Activated CD4-positive, alpha-beta T cell treated with anti-CD3 and anti-CD28 coated beads for 36 hours (primary cell): ENCODE data around the gene RUNX3. TPM values are rescaled to one million over a fixed set of nuclear protein-coding genes. Genes with fewer than 3 reads are reported as not detected.
"Not testable (repeated sequence)": the region's sequence is repeated elsewhere in the genome, so short reads cannot be mapped to it uniquely, and the experiment has no call there.

Source experiments
- ATAC-seq: fragments of 200-7000 bp; cut with Tn5 transposase; one replicate; pipeline ENCODE4 v1.10.0; 2021; ENCODE audit warnings: mild to moderate bottlenecking, moderate library complexity
- CTCF ChIA-PET: fragments of 350-600 bp; sonication (Branson Sonifier 250); formaldehyde crosslinking; loops from one replicate; lab custom pipeline; 2021; ENCODE audit warnings: antibody characterized with exemption; lab: Charles Lee
- POLR2A ChIA-PET: fragments of 350-600 bp; sonication (Branson Sonifier 250); formaldehyde crosslinking; loops from one replicate; lab custom pipeline; 2021; ENCODE audit warnings: antibody characterized with exemption, inconsistent platforms; lab: Charles Lee
- DNase-seq: peaks from one replicate; pipeline ENCODE4 v3.0.0-alpha.2; 2020
- H3K27ac Mint-ChIP-seq: one replicate; pipeline ENCODE4 v1.8.0; 2021; ENCODE audit warnings: mixed read lengths
- H3K27me3 Mint-ChIP-seq: one replicate; pipeline ENCODE4 v1.8.0; 2021; ENCODE audit warnings: mixed read lengths
- H3K36me3 Mint-ChIP-seq: one replicate; pipeline ENCODE4 v1.8.0; 2021; ENCODE audit warnings: low read depth, mixed read lengths
- H3K4me1 Mint-ChIP-seq: one replicate; pipeline ENCODE4 v1.8.0; 2021; ENCODE audit warnings: mixed read lengths
- H3K4me3 Mint-ChIP-seq: one replicate; pipeline ENCODE4 v1.8.0; 2021; ENCODE audit warnings: mild to moderate bottlenecking, moderate library complexity, mixed read lengths
- H3K9me3 Mint-ChIP-seq: one replicate; pipeline ENCODE4 v1.8.0; 2021; ENCODE audit warnings: low read depth, mixed read lengths
- intact Hi-C, 2 experiments: fragments of 100-400 bp; cut with DNase I in 1 of 2; cut with micrococcal nuclease in 1 of 2; formaldehyde crosslinking; loops; one replicate each; pipeline versions ENCODE4 v1.14.2 to v1.15.1; 2022 to 2024; cut with DNase I, micrococcal nuclease
- total RNA-seq, 2 experiments: library from RNA; stranded (reverse); gene quantifications; one replicate each; pipeline ENCODE4 v1.2.3, GENCODE V29; 2021

RUNX3 gene
- total RNA-seq, result 100 to 1,000 TPM; 156 to 167 TPM

GRCh38 chr1:24930260-24931145, at the start of gene RUNX3:
RUNX3 (minus strand) TSS chr1:24930276; CDS start chr1:24929868, 408 bp downstream.
- H3K27me3 Mint-ChIP-seq, result no peaks in the 10 kb centered on the region
- H3K27ac Mint-ChIP-seq, result peak within 1 kb of the TSS; percentile 91
- ChIA-PET POLR2A (interaction anchor here (0.6 to 1.9 kb wide), 15 partner anchors 17 to 169 kb away, joined by 3 to 11 read pairs (median 3); no protein-coding TSS in a partner anchor), CTCF (interaction anchor here (0.7 to 9.6 kb wide), 10 partner anchors 25 to 169 kb away, joined by 3 to 109 read pairs (median 3); no protein-coding TSS in a partner anchor)
- peak; percentile 88 for ATAC-seq
- H3K36me3 Mint-ChIP-seq, result peaks cover 66% of the 10 kb centered on the region
- intact Hi-C loops, result loop anchor here (1.0 to 5.0 kb wide), 7 partner anchors 19 to 287 kb away; partner anchors contain the start of gene SRRM1 (in 1 of the 2)
- DNase-seq, result peak; percentile 96
- H3K4me3 Mint-ChIP-seq, result peak within 1 kb of the TSS; percentile 80
- H3K9me3 Mint-ChIP-seq, result no peaks in the 10 kb centered on the region
- peaks cover 66% of the 10 kb centered on the region for H3K4me1 Mint-ChIP-seq

DNA sequence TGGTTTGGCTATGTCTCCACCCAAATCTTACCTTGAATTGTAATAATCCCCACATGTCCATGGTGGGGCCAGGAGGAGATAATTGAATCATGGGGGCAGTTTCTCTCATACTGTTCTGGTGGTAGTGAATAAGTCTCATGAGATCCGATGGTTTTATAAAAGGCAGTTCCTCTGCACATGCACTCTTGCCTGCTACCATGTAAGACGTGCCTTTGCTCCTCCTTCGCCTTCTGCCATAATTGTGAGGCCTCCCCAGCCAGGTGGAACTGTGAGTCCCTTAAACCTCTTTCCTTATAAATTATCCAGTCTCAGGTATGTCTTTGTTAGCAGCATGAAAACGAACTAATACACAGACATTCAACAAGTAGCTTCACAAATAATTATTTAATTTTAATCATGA, 49.2 kb upstream of the RUNX3 start:
- H3K27ac Mint-ChIP-seq, result peak overlapping the region; percentile 55

GRCh38 chr1:24978383-24979032, 48.4 kb upstream of the RUNX3 start:
- H3K27ac Mint-ChIP-seq, result peak overlapping the region; percentile 55
- H3K36me3 Mint-ChIP-seq, result peaks cover 26% of the 10 kb centered on the region
- H3K4me3 Mint-ChIP-seq, result no peak overlapping the region
- ChIA-PET CTCF (interaction anchor here (0.5 to 1.3 kb wide), 6 partner anchors 7 to 228 kb away, joined by 3 to 7 read pairs (median 3); no protein-coding TSS in a partner anchor), POLR2A (interaction anchor here (0.5 to 1.1 kb wide), 3 partner anchors 12 to 437 kb away, joined by 3 to 12 read pairs (median 3); no protein-coding TSS in a partner anchor)
- intact Hi-C loops, result no loop called here
- ATAC-seq (peak; percentile 35), DNase-seq (peak; percentile 12)
- H3K9me3 Mint-ChIP-seq, result peaks cover 25% of the 10 kb centered on the region
- peaks cover 64% of the 10 kb centered on the region for H3K4me1 Mint-ChIP-seq
- no peaks in the 10 kb centered on the region for H3K27me3 Mint-ChIP-seq

More for the DNA sequence above, 49.2 kb upstream of the RUNX3 start:
- DNase-seq, H3K4me3 Mint-ChIP-seq, intact Hi-C loops, ATAC-seq, H3K27me3 Mint-ChIP-seq: not testable (repeated sequence)
- peaks cover 23% of the 10 kb centered on the region for H3K36me3 Mint-ChIP-seq
- H3K9me3 Mint-ChIP-seq, result peaks cover 24% of the 10 kb centered on the region
- peaks cover 70% of the 10 kb centered on the region for H3K4me1 Mint-ChIP-seq
- ChIA-PET POLR2A (interaction anchor here (0.7 to 1.1 kb wide), 2 partner anchors 13 to 44 kb away, joined by 3 read pairs; no protein-coding TSS in a partner anchor), CTCF (interaction anchor here (0.6 to 1.3 kb wide), 6 partner anchors 9 to 228 kb away, joined by 3 to 7 read pairs (median 3); no protein-coding TSS in a partner anchor)

- ChIA-PET POLR2A (no interaction called here), CTCF (interaction anchor here (1.4 to 1.9 kb wide), 2 partner anchors 33 to 61 kb away, joined by 5 read pairs; no protein-coding TSS in a partner anchor)
- ATAC-seq, result no peak
- DNase-seq, result no peak
- intact Hi-C loops, result no loop called here
- Mint-ChIP-seq H3K4me3 (no peak overlapping the region), H3K36me3 (peaks cover 26% of the 10 kb centered on the region), H3K4me1 (peaks cover 61% of the 10 kb centered on the region), H3K9me3 (peaks cover 25% of the 10 kb centered on the region), H3K27me3 (no peaks in the 10 kb centered on the region), H3K27ac (no peak overlapping the region)
These were observed 45.3 kb upstream of the RUNX3 start for GRCh38 chr1:24975391-24975790.

DNA sequence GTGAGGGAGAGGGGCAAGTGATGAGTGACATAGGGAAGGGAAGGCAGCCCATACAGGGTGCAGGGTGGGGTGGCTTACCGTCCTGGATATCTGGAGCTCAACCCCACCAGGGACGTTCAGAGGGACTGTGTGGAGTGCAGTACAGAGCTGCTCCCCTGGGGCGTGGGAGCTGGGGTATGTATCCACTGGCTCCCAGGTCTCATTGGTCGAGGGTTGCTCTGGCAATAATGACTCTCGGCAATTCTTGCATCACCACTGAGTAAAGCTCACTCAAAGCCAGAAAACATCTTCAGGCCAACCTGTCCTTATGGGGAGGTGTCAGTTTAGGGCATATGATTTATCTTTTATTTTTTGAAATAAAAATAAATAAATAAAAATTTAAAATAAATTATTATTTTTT, 43.2 kb upstream of the RUNX3 start:
- H3K36me3 Mint-ChIP-seq, result peaks cover 26% of the 10 kb centered on the region
- DNase-seq, result peak; percentile 56
- no peak overlapping the region for H3K4me3 Mint-ChIP-seq
- POLR2A ChIA-PET, result interaction anchor here (0.6 to 0.8 kb wide), 2 partner anchors 17 to 40 kb away, joined by 4 to 5 read pairs; no protein-coding TSS in a partner anchor
- CTCF ChIA-PET, result interaction anchor here (0.7 to 2.1 kb wide), 5 partner anchors 13 to 75 kb away, joined by 3 to 7 read pairs (median 3); no protein-coding TSS in a partner anchor
- peak; percentile 66 for ATAC-seq
- intact Hi-C loops, result no loop called here
- H3K27me3 Mint-ChIP-seq, result no peaks in the 10 kb centered on the region
- peaks cover 58% of the 10 kb centered on the region for H3K4me1 Mint-ChIP-seq
- H3K9me3 Mint-ChIP-seq, result peaks cover 25% of the 10 kb centered on the region
- H3K27ac Mint-ChIP-seq, result peak overlapping the region; percentile 63

- H3K27ac Mint-ChIP-seq, result peak overlapping the region; percentile 63
- ATAC-seq, result no peak
These were observed 42.8 kb upstream of the RUNX3 start for GRCh38 chr1:24972915-24973242.

DNA sequence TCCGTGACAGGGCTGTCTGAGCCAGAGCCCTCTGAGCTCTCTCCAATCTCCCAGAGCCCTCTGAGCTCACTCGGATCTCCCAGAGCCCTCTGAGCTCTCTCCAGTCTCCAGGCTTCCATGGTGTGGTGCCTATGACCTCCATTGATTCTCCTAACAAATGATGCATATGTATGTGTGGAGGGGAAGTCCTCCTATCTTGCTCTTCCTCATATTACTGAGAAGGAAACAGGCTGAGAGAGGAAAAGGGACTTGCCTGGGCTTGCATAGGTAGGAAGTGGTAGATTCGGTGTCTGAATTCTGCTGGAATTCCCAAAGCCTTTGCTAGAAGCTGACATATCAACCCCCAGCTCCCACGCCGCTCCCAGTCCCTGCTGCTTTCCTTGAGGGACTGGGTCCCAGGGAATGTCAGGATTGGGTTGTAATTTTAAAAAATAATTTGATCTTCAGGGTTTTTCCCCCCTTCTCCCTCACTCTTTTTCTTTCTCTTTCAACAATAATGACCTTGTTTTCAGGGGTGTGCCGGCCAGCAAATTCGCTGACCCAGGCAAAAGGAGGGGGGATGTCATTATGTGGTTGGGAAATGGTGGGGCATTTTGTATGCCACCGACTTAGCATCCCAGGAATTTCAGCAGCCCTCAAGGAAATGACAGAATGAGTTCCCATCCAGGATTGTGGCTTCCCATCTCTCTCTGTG, 42.3 kb upstream of the RUNX3 start:
- H3K27me3 Mint-ChIP-seq, result no peaks in the 10 kb centered on the region

More at GRCh38 chr1:24972915-24973242, 42.8 kb upstream of the RUNX3 start:
- peaks cover 26% of the 10 kb centered on the region for H3K36me3 Mint-ChIP-seq
- intact Hi-C loops, result no loop called here
- no peak for DNase-seq
- H3K9me3 Mint-ChIP-seq, result peaks cover 24% of the 10 kb centered on the region
- H3K4me3 Mint-ChIP-seq, result no peak overlapping the region
- POLR2A ChIA-PET, result no interaction called here
- H3K4me1 Mint-ChIP-seq, result peaks cover 59% of the 10 kb centered on the region
- no peaks in the 10 kb centered on the region for H3K27me3 Mint-ChIP-seq
- CTCF ChIA-PET, result interaction anchor here (0.7 to 2.1 kb wide), 4 partner anchors 13 to 75 kb away, joined by 3 to 5 read pairs (median 4); partner anchors contain the start of gene RUNX3

DNA sequence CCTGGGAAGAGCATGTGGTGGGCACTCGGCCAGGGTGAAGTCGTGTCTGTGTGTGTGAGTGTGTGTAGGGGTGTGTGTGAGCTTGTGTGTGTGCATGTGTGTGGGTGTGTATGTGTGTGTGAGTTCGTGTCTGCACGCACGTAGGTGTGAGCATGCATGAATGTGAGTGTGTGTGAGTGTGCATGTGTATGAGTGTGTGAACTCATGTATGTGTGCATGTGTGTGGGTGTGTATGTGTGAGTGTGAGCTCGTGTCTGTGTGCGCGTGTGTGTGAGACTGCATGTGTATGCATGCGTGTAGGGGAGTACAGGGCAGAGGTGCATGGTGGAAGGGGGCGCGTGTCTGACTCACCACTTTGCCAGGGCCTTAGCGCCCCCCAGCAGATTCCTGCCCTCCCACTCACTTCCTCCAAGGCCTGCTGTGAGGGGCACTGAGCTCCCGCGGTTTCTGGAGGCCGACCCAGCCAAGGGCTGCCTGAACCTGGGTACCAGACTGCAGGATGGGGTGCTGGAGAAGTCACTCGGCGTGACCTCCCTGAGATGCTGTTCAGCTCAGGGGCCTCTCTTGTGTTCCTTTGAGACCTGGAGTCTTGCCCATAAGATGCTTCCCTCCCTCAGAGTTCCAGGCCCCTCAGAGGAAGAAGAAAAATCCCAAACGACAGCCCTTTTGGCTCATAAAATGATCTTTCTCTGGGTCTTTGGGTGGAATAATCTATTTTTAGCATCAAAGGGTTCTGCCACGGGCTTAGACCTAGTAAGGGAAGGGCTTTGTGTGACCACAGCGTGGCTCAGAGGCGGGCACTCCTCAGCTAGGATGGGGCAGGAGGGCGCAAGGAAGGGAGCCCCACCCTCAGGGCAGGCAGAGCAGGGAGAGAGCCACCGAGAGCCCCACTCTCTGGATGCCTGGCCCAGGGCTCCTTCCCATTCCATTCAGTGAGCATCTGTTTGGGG, 41.1 kb upstream of the RUNX3 start:
- Mint-ChIP-seq H3K27me3 (no peaks in the 10 kb centered on the region), H3K4me3 (no peak overlapping the region), H3K36me3 (peaks cover 19% of the 10 kb centered on the region), H3K4me1 (peaks cover 70% of the 10 kb centered on the region), H3K9me3 (peaks cover 17% of the 10 kb centered on the region), H3K27ac (peak overlapping the region; percentile 82)
- intact Hi-C loops, result no loop called here
- ChIA-PET CTCF (interaction anchor here (0.5 to 2.0 kb wide), 8 partner anchors 11 to 100 kb away, joined by 3 to 9 read pairs (median 4); partner anchors contain the start of gene RUNX3), POLR2A (interaction anchor here (0.7 kb wide), 2 partner anchors 9 to 41 kb away, joined by 3 read pairs; no protein-coding TSS in a partner anchor)
- peak; percentile 44 for DNase-seq
- no peak for ATAC-seq

More for the DNA sequence above, 42.3 kb upstream of the RUNX3 start:
- Mint-ChIP-seq H3K36me3 (peaks cover 26% of the 10 kb centered on the region), H3K4me3 (no peak overlapping the region), H3K27ac (peak overlapping the region; percentile 63), H3K4me1 (peaks cover 63% of the 10 kb centered on the region), H3K9me3 (peaks cover 22% of the 10 kb centered on the region)
- ChIA-PET CTCF (interaction anchor here (0.7 to 2.1 kb wide), 8 partner anchors 12 to 74 kb away, joined by 3 to 9 read pairs (median 4); partner anchors contain the start of gene RUNX3), POLR2A (interaction anchor here (0.7 kb wide), 2 partner anchors 8 to 40 kb away, joined by 3 read pairs; no protein-coding TSS in a partner anchor)
- intact Hi-C loops, result no loop called here
- DNase-seq (no peak), ATAC-seq (no peak)

DNA sequence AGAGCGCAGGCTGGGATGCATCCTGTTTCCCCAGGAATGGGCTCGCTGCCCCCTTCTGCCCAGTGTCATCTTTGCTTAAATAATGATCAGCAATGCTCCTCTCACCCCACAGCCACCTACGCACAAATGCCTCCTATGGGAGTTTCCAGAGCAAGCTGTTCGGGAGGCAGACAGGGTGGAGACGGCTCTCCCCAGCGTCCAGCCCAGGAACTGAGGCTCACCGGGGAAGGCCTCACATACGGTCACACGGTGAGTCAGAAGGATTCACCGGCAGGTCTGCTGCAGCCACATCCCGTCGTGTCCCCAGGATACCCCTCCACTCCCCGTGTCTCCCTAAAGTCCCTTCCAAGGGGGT, 40.3 kb upstream of the RUNX3 start:
- DNase-seq (no peak), ATAC-seq (no peak)
- CTCF ChIA-PET, result interaction anchor here (0.8 to 1.0 kb wide), 3 partner anchors 8 to 131 kb away, joined by 3 read pairs; no protein-coding TSS in a partner anchor
- Mint-ChIP-seq H3K4me1 (peaks cover 78% of the 10 kb centered on the region), H3K36me3 (peaks cover 14% of the 10 kb centered on the region), H3K4me3 (no peak overlapping the region), H3K27me3 (no peaks in the 10 kb centered on the region), H3K9me3 (peaks cover 11% of the 10 kb centered on the region), H3K27ac (peak overlapping the region; percentile 49)
- intact Hi-C loops, result no loop called here
- POLR2A ChIA-PET, result interaction anchor here (0.5 kb wide), 1 partner anchor 45 kb away, joined by 6 read pairs; no protein-coding TSS in a partner anchor
